HG02588 (cell line): Measurements from ENCODE around the gene MYH11.
"Not testable (repeated sequence)": the region's sequence is repeated elsewhere in the genome, so short reads cannot be mapped to it uniquely, and the experiment has no call there.

Experiments used
- ATAC-seq: cut with Tn5 transposase; IDR thresholded peaks from one replicate; pipeline ENCODE4 v1.9.1; 2021; ENCODE audit warnings: mild to moderate bottlenecking, moderate library complexity; ENCODE audit not compliant: unreplicated experiment

MYH11 gene

GRCh38 chr16:15846510-15846909 is 10.3 kb downstream of the MYH11 start:
- no peak for ATAC-seq

GRCh38 chr16:15843635-15844279 is 13.1 kb downstream of the MYH11 start:
- ATAC-seq = no peak

- not testable (repeated sequence) for ATAC-seq
Observed at GRCh38 chr16:15839204-15839603, 17.6 kb downstream of the MYH11 start.

GRCh38 chr16:15837761-15838160 is 19.1 kb downstream of the MYH11 start:
- no peak for ATAC-seq

- no peak for ATAC-seq
Observed at GRCh38 chr16:15836965-15837611, 19.7 kb downstream of the MYH11 start.

- ATAC-seq = no peak
Observed at GRCh38 chr16:15836074-15836473, 20.8 kb downstream of the MYH11 start.

GRCh38 chr16:15835136-15835878 is 21.5 kb downstream of the MYH11 start:
- ATAC-seq = no peak

- no peak for ATAC-seq
Observed at GRCh38 chr16:15834502-15834901, 22.3 kb downstream of the MYH11 start.

GRCh38 chr16:15833541-15833940 is 23.3 kb downstream of the MYH11 start:
- ATAC-seq = no peak

GRCh38 chr16:15832241-15832640 is 24.6 kb downstream of the MYH11 start:
- no peak for ATAC-seq

GRCh38 chr16:15830832-15831451 is 25.9 kb downstream of the MYH11 start:
- ATAC-seq = no peak

- no peak for ATAC-seq
Observed at GRCh38 chr16:15829460-15829859, 27.4 kb downstream of the MYH11 start.

GRCh38 chr16:15827709-15828343 is 29.0 kb downstream of the MYH11 start:
- ATAC-seq = no peak

- ATAC-seq = no peak
Observed at GRCh38 chr16:15827299-15827698, 29.5 kb downstream of the MYH11 start.

- no peak for ATAC-seq
Observed at GRCh38 chr16:15825750-15826305, 31.0 kb downstream of the MYH11 start.

GRCh38 chr16:15822957-15823356 is 33.9 kb downstream of the MYH11 start:
- ATAC-seq = no peak

- ATAC-seq = no peak
Observed at GRCh38 chr16:15820837-15821236, 36.0 kb downstream of the MYH11 start.

GRCh38 chr16:15819046-15819445 is 37.8 kb downstream of the MYH11 start:
- ATAC-seq = no peak

- no peak for ATAC-seq
Observed at GRCh38 chr16:15817446-15817845, 39.4 kb downstream of the MYH11 start.

GRCh38 chr16:15816228-15816627 is 40.6 kb downstream of the MYH11 start:
- ATAC-seq = no peak

- not testable (repeated sequence) for ATAC-seq
Observed at GRCh38 chr16:15812401-15812750, 44.5 kb downstream of the MYH11 start.
